ENCODE results near the gene DNAH14.
"Not testable (repeated sequence)": the region's sequence is repeated elsewhere in the genome, so short reads cannot be mapped to it uniquely, and the experiment has no call there.

DNAH14 gene

DNA sequence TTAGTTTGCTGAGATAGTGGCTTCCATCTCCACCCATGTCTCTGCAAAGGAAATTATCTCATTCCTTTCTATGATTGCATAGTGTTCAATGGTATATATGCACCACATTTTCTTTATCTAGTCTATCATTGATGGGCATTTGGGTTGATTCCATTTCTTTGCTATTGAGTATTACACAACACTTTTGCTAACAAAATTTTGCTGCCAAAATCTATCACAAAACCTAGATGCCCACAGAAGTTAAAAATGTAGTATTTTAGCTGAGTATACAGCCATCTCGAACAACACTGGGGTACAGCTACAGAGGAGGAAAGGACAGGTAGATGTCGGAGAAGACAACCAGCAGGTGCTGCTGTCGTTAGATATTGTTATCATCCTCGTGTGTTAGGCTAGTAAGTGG, 430.6 kb downstream of the DNAH14 start:
- DNase-seq: no peak

DNA sequence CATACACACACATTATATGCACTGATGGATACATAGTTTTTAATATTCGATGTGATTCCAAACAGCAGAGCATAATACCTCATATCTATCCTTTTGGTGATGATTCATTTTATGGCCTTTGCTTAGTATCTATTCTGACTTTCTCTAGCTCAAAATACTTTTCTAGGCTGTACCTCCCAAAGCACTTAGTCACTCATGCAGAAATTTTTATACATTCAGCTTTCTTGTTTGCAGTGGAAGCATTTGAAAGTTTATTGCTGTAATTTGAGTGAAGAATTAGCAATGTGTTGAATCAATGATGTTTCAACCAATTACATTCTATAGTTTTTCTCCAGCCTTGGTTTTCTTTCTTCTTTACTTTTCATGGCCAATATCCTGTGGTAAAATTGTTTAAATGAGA, 431.7 kb downstream of the DNAH14 start:
- DNase-seq: no peak

- DNase-seq: no peak
Measured at GRCh38 chr1:225362805-225363204, 433.3 kb downstream of the DNAH14 start.

GRCh38 chr1:225364439-225364838, 435.0 kb downstream of the DNAH14 start:
- DNase-seq: no peak

GRCh38 chr1:225366018-225366417, 436.5 kb downstream of the DNAH14 start:
- DNase-seq: no peak

DNA sequence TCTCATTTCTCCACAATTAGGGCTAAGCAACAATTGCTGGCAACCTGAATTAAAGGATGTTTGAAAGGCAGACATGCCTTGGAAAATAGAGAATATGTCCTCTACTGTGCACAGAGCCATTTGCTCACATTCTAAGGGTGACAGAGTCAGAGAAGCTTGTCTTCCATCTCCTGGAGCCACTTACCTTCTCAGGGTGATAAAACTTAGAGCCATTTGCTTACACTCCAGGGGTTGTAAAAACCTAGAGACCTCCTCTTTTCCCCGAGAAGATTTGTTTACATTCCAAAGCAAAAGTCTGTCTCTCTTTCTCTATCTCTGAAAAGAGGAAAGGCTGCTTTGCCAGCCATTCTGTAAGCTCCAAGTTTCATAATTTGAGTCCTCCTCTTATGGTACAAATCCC, 437.1 kb downstream of the DNAH14 start:
- DNase-seq: no peak

- no peak for DNase-seq
Measured at GRCh38 chr1:225368036-225368552, 438.6 kb downstream of the DNAH14 start.

GRCh38 chr1:225371366-225372010, 442.0 kb downstream of the DNAH14 start:
- DNase-seq: no peak

DNA sequence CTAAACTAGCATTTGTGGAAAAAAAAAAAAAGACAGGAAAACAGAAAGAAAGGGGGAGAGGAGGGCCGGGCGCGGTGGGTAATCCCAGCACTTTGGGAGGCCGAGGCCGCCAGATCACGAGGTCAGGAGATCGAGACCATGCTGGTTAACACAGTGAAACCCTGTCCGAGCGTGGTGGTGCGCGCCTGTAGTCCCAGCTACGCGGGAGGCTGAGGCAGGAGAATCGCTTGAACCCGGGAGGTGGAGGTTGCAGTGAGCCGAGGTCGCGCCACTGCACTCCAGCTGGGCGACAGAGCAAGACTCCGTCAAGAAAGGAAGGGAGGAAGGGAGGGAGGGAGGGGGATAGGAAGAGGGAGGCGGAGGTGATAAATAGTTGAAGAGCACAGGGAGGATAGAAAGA, 443.7 kb downstream of the DNAH14 start:
- DNase-seq: no peak

GRCh38 chr1:225374996-225375395, 445.5 kb downstream of the DNAH14 start:
- DNase-seq: no peak

- DNase-seq: no peak
Measured at GRCh38 chr1:225378880-225379279, 449.4 kb downstream of the DNAH14 start.

DNA sequence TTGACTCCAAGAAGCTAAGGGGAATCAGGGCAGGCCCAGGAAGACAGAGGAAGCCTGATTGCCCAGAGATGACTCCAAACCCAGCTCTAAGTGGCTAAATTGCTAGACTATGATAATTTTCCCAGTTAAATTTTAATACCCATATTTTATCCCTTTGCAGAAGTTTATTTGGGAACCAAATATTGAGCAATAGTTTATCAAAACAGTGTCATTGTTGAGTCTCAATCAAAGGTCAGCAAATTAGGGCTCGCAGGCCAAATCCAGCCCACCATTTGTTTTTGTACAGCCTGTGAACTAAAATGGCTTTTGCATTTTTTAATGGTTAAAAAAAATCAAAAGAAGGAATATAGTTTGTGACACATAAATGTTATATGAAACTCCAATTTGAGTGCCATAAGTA, 451.2 kb downstream of the DNAH14 start:
- no peak for DNase-seq

DNA sequence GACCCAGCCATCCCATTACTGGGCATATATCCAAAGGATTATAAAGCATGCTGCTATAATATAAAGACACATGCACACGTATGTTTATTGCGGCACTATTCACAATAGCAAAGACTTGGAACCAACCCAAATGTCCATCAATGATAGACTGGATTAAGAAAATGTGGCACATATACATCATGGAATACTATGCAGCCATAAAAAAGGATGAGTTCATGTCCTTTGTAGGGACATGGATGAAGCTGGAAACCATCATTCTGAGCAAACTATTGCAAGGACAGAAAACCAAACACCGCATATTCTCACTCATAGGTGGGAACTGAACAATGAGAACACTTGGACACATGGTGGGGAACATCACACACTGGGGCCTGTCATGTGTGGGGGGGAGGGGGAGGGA, 457.4 kb downstream of the DNAH14 start:
- not testable (repeated sequence) for DNase-seq

DNA sequence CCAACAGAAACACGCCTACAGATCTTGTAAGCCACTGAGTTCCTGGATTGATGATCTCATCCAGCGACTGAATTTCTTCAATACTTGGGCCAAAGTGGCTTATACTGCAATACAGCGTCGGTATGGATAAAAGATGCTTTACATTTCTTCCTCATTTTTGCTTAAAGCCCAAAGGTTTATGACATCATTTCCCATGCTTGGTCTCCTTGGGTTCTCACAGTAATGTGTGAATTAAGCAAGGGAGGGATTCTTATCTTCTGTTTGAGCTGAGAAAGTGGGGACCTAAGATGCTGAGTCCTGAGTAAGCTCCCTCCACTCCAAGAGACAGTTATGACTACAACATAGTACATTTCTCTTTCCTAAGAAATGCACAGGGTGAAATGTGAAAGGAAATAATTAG, 458.9 kb downstream of the DNAH14 start:
- no peak for DNase-seq

- DNase-seq: no peak
Measured at GRCh38 chr1:225389843-225390242, 460.4 kb downstream of the DNAH14 start.

DNA sequence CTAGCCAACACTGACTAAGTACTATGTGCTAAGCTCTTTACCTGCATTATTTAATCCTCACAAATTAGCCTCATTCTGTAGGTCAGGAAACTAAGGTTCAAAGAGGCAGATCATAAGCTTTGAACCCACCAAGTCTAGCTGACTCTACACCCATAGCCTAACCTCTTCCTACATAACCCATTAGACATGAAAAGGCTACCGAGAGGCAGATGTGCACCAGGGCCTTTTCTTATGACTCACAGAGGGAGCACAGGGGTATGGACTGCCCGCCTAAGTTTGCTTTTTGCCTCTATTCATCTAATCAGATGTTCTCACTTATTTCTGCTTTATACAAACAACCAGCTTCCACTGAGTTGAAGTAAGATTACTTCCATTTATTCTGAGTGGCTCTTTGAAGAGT, 466.9 kb downstream of the DNAH14 start:
- no peak for DNase-seq

DNA sequence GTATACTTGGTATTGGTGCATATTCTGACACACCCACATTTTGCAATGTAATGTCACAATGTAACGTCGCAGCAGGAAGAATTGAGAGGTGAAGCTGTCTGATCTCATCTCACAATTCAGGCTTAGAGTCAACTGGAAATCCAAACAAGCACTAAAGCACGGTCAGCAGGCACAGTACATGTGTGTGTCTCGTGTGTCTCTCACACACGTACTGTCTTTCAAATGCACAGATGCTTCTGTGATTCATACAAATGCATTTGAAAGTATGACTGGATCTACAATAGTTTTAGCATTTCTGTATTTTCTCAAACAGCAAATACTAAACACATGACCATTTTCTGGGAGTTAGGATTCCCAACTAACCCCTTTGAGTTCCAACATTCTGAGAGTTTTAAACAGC, 471.5 kb downstream of the DNAH14 start:
- DNase-seq: no peak

DNA sequence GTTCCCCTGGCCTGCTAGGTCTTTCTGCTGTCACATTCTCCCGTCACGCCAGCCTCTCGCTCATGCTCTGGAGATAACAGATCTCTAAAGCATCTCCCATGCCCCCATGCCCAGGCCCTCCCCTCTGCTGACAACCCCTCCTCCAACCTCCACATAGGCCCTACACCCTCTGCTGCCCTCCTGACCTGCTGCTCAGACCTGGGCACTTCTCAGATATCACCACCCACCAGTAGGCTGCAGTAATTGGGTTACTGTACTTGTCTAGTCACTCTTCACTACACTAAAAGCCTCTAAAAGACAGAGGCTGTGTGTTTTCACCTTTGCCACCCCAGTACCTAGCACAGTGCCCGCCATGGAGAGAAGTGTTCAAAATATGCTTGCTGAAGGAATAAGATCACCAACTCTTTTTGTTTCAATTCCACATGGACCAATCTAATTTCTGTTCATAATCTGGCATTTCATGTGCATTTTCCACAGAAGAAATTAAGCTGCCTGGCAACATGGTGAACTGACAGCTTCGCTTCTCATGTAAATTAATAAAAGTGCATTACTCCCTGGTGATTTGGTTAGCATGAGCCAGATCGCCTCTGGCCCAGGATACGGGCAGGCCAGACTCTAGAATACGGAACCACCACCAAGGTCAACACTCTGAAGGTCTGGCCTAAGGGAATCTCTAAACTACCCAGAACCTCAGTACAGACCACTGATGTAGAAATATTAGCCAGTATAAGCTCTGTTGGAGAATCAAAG, 477.7 kb downstream of the DNAH14 start:
- DNase-seq: no peak

- no peak for DNase-seq
Measured at GRCh38 chr1:225407755-225408154, 478.3 kb downstream of the DNAH14 start.

DNA sequence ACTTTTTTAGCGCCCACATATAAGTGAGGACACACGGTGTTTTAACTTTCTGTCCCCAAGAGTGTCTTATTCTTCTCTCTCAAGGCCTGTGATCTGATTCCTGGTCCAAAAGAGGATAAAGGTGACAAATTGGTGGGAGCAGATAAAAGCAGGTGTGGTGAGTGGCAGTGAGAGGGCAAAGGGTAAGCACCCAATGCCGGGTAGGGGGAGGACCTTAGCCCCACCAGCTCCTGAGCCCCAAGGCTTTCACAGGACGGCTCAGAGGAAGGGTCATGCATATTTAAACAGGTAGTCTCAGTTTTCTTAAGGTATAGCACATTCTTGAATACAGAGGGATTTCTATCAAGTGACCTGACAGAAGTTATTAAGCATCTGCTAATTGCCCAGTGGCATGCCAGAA, 478.8 kb downstream of the DNAH14 start:
- DNase-seq: no peak

DNA sequence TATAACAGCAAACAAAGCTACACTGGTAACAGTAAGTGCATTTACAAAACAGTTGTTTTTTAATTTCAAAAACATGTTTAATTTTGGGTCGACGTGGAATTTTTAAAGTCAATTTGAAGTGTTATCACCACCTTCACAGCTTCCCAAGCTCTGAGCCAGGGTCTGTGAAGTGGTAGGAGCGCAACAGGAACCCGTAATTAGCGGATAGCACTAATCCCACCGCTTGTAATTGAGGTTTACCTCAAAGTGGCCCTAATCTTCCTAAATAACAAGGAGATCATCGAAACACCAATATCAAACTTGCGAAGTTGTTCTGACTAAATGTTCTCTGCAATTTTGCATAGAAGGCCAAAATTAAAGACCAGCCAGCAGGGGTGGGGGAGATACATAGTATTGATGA, 479.6 kb downstream of the DNAH14 start:
- DNase-seq: no peak

GRCh38 chr1:225410036-225410435, 480.6 kb downstream of the DNAH14 start:
- DNase-seq: no peak

- DNase-seq: no peak
Measured at GRCh38 chr1:225412321-225412720, 482.8 kb downstream of the DNAH14 start.

- DNase-seq: no peak
Measured at GRCh38 chr1:225412803-225413351, 483.4 kb downstream of the DNAH14 start.

All from stimulated activated CD4-positive, alpha-beta T cell treated with anti-CD3 and anti-CD28 coated beads, Interleukin-4, amount 100 ng/mL, for 1 hour (primary cell).